Activated CD4-positive, alpha-beta memory T cell treated with anti-CD3 and anti-CD28 coated beads for 36 hours (primary cell): ENCODE measurements around the gene RNF20. TPM values are rescaled to one million over a fixed set of nuclear protein-coding genes. Genes with fewer than 3 reads are reported as not detected.
"Not testable (repeated sequence)": the region's sequence is repeated elsewhere in the genome, so short reads cannot be mapped to it uniquely, and the experiment has no call there.

Experiments
- CTCF ChIA-PET: fragments of 350-600 bp; sonication (Branson Sonifier 250); formaldehyde crosslinking; loops from one replicate; lab custom pipeline; 2021; ENCODE audit warnings: antibody characterized with exemption, inconsistent platforms; lab: Charles Lee
- POLR2A ChIA-PET: fragments of 350-600 bp; sonication (Branson Sonifier 250); formaldehyde crosslinking; loops from one replicate; lab custom pipeline; 2021; ENCODE audit warnings: antibody characterized with exemption; lab: Charles Lee
- DNase-seq: peaks from one replicate; pipeline ENCODE4 v3.0.0-alpha.2; 2020
- H3K27ac Mint-ChIP-seq: one replicate; pipeline ENCODE4 v1.8.0; 2021; ENCODE audit warnings: mixed read lengths
- H3K27me3 Mint-ChIP-seq: one replicate; pipeline ENCODE4 v1.8.0; 2021; ENCODE audit warnings: mixed read lengths
- H3K36me3 Mint-ChIP-seq: one replicate; pipeline ENCODE4 v1.8.0; 2021; ENCODE audit warnings: mixed read lengths
- H3K4me1 Mint-ChIP-seq: one replicate; pipeline ENCODE4 v1.8.0; 2021; ENCODE audit warnings: low read depth, mixed read lengths
- H3K4me3 Mint-ChIP-seq: one replicate; pipeline ENCODE4 v1.8.0; 2021; ENCODE audit warnings: mild to moderate bottlenecking, mixed read lengths
- H3K9me3 Mint-ChIP-seq: one replicate; pipeline ENCODE4 v1.8.0; 2021; ENCODE audit warnings: mixed read lengths
- intact Hi-C: fragments of 100-400 bp; cut with micrococcal nuclease; formaldehyde crosslinking; loops from one replicate; pipeline ENCODE4 v1.15.1; 2023
- total RNA-seq, 2 experiments: library from RNA; stranded (reverse); gene quantifications; one replicate each; pipeline ENCODE4 v1.2.3, GENCODE V29; 2021

RNF20 gene
- total RNA-seq, 2 experiments from 2014 or later: 36.1 to 37.5 TPM

DNA sequence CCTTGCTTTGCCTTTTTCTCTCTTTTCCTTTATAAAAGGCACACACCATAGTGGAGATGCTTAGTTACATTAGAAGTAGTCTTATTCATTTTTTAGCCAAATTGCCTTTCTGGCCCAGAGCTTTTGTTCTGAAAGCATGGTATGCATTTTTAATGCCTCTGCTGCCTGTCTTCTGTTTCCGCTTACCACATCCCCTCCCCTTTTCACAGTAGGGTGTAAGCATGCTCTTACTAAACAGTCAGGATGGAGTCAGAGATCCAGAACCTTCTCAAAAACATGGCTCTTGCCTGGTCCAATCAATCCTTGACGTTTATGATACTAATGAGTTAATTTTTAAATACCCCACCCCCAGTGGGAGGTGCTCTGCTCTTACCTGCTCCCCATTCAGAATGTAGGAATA lies 38.7 kb downstream of the RNF20 start:
- H3K4me1 Mint-ChIP-seq: peaks cover 78% of the 10 kb centered on the region

DNA sequence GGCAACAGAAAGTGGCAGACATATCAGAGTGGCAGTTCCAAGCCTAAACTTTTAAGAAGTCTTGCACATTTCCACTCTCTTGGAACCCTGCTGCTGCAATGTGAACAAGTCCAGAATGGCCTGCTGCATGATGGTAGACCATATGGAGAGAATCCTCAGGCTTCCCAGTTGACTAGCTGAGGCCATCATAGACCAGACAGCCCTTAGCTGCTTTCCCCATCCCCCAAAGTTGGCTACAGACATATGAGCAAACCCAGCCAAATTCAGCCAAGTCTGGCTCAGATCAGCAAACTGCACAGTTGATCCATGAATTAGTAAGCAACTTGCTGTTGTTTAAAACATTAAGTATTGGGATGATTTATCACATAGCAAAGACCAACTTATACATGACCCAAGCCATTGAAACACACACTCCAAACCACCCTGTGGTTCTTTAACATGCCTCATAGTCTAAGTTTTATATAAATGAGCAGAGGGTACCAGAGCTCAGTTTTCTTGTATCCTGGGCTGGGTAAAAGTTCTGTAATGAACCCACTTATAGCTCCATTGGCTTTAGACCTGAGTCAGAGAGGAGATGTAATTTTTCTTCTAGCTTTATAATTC lies 41.2 kb downstream of the RNF20 start:
- Mint-ChIP-seq H3K9me3 (no peaks in the 10 kb centered on the region), H3K4me3 (no peak overlapping the region), H3K36me3 (no peaks in the 10 kb centered on the region), H3K27me3 (no peaks in the 10 kb centered on the region), H3K27ac (no peak overlapping the region), H3K4me1 (peaks cover 56% of the 10 kb centered on the region)
- DNase-seq: peak; percentile 14
- ChIA-PET POLR2A (no interaction called here), CTCF (interaction anchor here (0.8 to 1.2 kb wide), 2 partner anchors 27 to 42 kb away, joined by 3 read pairs; no protein-coding TSS in a partner anchor)
- intact Hi-C loops: no loop called here

More for the DNA sequence above, 38.7 kb downstream of the RNF20 start:
- Mint-ChIP-seq H3K9me3 (no peaks in the 10 kb centered on the region), H3K27me3 (no peaks in the 10 kb centered on the region), H3K27ac (peak overlapping the region; percentile 53), H3K36me3 (peaks cover 9% of the 10 kb centered on the region), H3K4me3 (no peak overlapping the region)
- CTCF ChIA-PET: no interaction called here
- no peak for DNase-seq
- POLR2A ChIA-PET: no interaction called here
- intact Hi-C loops: loop anchor here (1.0 kb wide), 1 partner anchor 39 kb away; the partner anchor contains the start of gene RNF20

DNA sequence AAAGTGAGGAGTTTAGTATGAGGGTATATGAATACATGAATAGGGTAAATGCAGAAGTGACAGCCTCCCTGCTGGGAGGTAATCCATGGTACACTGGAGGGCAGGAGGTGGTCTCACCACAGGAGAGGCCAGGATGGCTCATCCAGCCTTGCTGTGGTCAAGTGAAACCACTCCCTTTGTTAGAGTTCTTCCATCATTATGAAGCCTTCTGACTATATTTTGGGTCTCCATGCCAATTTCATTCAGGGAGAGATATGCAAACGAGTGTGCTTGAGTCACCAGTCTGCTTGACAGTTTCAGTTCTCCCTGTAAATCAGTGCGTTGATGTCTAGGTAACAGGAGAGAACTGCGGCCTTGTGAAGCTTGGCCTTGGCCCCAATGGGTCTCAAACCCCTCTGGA lies 44.7 kb downstream of the RNF20 start:
- Mint-ChIP-seq H3K36me3 (no peaks in the 10 kb centered on the region), H3K4me3 (no peak overlapping the region), H3K9me3 (no peaks in the 10 kb centered on the region), H3K4me1 (peaks cover 21% of the 10 kb centered on the region), H3K27ac (no peak overlapping the region), H3K27me3 (no peaks in the 10 kb centered on the region)
- ChIA-PET POLR2A (no interaction called here), CTCF (no interaction called here)
- no peak for DNase-seq
- intact Hi-C loops: no loop called here

DNA sequence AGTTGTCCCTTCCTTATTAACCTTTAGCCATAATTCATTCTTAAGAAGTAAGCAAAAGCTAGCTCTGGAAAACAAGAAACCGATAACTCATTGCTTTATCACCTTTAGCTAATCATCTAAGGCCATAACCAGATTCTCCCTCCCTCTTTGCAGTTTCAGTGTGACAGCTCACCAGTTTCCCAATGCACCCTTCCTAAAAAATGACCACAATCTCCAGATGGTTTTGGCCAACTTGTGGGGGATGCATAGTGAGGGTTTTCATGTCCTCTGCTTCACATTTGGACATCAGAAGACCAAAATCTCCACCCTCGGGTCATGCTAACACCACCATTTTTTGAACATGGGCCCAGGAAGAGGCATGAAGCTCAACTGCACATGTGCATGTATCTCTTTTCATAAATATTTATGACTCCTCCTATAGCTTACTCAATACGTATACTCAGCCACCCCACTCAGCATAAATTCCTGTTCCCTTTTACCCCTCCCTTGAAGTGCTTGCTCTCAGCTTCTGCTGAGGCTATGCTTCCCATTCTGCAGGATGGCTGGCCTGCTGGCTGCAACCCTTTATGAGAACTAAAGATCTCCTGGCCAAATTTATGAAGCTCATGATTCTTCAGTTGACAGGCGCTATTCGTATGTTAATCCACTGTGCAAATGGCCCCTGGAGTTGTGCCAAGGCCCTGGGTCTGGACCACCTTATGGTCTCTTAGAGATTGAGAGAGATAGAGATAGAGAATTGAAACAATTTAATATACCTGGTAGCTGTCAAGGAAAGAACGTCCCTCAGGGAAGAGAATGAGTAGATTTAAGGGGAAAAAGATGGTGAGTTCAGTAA lies 46.3 kb downstream of the RNF20 start:
- H3K4me3 Mint-ChIP-seq: no peak overlapping the region
- peaks cover 7% of the 10 kb centered on the region for H3K4me1 Mint-ChIP-seq
- ChIA-PET CTCF (no interaction called here), POLR2A (interaction anchor here (0.9 kb wide), 1 partner anchor 48 kb away, joined by 3 read pairs; no protein-coding TSS in a partner anchor)
- H3K36me3 Mint-ChIP-seq: no peaks in the 10 kb centered on the region
- DNase-seq: no peak
- H3K9me3 Mint-ChIP-seq: no peaks in the 10 kb centered on the region
- intact Hi-C loops: loop anchor here (10.0 kb wide), 1 partner anchor 125 kb away; no protein-coding TSS in a partner anchor
- H3K27ac Mint-ChIP-seq: no peak overlapping the region
- H3K27me3 Mint-ChIP-seq: no peaks in the 10 kb centered on the region

DNA sequence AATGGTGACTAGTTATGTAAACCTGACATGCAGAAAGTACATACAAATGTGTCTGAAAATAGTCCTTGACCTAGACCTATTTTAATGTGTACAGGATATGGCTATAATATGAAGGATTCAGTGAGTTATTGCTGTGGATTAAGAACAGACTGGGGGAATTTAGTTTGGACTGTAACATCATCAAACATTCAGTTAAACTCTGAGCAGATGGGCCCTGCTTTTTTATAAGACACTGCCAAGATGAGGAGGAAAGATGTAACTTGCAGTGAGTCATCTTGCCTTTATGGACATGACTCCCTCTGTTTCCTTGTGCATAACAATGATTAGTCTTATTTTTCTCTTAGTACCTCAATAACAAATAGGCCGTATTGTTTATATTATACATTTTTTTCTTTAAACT lies 48.9 kb downstream of the RNF20 start:
- intact Hi-C loops: loop anchor here (10.0 kb wide), 1 partner anchor 122 kb away; no protein-coding TSS in a partner anchor
- Mint-ChIP-seq H3K9me3 (no peaks in the 10 kb centered on the region), H3K27ac (no peak overlapping the region), H3K27me3 (no peaks in the 10 kb centered on the region), H3K4me3 (no peak overlapping the region), H3K36me3 (no peaks in the 10 kb centered on the region), H3K4me1 (peaks cover 7% of the 10 kb centered on the region)
- no peak for DNase-seq
- ChIA-PET CTCF (no interaction called here), POLR2A (no interaction called here)

DNA sequence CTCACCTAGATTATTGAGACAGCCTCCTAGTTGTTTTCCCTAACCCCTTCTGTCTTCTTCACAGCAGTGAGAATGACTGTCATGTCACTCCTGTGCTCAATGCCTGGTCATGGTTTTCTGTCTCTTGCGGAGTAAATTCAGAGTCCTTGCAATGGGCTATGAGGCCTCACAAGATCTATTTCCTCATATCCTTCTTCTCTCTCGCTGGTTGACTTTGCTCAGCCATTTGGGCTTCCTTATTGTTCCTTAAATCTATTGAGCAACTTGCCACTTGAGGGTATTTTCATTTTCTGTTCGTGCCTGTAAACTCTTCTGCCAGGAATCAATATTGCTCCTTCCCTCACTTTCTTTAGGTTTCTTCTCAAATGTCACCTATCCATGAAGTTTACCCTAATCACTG lies 52.1 kb downstream of the RNF20 start:
- Mint-ChIP-seq H3K4me1 (peaks cover 11% of the 10 kb centered on the region), H3K9me3 (no peaks in the 10 kb centered on the region), H3K27me3 (no peaks in the 10 kb centered on the region), H3K4me3 (no peak overlapping the region), H3K27ac (no peak overlapping the region), H3K36me3 (no peaks in the 10 kb centered on the region)
- ChIA-PET POLR2A (no interaction called here), CTCF (interaction anchor here (0.6 kb wide), 1 partner anchor 66 kb away, joined by 3 read pairs; no protein-coding TSS in a partner anchor)
- intact Hi-C loops: loop anchor here (2.0 to 10.0 kb wide), 2 partner anchors 15 to 119 kb away; no protein-coding TSS in a partner anchor
- DNase-seq: no peak

DNA sequence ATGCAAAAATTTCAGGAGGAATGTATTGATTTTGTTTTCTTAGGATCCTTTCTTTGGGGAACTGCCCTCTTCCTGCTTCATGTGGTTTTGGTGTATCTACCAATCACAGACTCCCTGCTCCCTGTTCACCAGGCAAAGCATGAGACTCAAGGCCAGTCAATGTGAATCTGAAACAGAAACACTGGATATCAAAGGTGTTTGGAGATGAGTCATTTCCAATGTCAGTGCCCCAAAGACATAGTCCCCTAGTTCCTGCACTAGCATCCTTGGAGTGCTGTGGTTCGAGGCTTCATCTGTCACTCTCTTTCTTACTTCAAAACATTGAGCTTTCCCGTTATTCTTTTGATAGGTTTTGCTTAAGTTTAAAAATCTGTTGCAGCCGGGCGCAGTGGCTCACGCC lies 53.0 kb downstream of the RNF20 start:
- H3K27me3 Mint-ChIP-seq: no peaks in the 10 kb centered on the region
- peak; percentile 31 for DNase-seq
- no peak overlapping the region for H3K4me3 Mint-ChIP-seq
- ChIA-PET CTCF (no interaction called here), POLR2A (no interaction called here)
- no peaks in the 10 kb centered on the region for H3K9me3 Mint-ChIP-seq
- peaks cover 11% of the 10 kb centered on the region for H3K4me1 Mint-ChIP-seq
- intact Hi-C loops: loop anchor here (2.0 to 10.0 kb wide), 2 partner anchors 16 to 118 kb away; no protein-coding TSS in a partner anchor
- H3K27ac Mint-ChIP-seq: no peak overlapping the region
- H3K36me3 Mint-ChIP-seq: no peaks in the 10 kb centered on the region

DNA sequence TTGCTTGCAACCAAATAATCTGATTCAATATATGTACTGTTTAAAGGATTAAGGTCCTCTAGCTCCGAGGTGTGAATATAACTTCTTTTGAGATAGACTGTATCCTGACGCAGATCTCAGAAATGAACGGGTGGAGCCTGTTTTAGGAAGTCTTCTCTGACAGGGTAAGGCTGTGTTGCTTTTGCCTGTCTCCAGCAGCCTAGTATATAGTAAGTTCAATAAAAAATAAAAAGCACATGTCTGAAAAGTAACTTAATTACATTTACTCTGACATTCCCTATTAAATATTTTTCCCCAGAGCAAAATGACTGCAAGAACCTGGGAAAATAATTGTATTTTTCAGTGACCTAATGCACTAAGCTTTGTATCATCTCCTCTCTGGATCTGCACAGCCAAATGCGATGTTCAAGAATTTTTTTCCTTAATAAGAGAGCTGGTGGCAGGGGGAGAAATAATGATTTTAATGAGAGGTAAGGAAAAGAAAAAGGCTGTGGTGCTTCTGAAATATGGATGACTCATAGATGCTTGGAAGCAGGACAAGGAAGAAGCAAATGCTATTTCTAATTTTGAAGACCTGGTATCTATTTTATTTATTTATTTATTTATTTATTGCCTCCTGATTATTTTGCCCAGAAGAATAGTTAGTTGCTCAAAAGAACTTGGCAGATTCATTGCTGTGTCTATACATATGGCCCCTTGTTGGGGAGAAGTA lies 53.8 kb downstream of the RNF20 start:
- no peaks in the 10 kb centered on the region for H3K36me3 Mint-ChIP-seq
- H3K4me1 Mint-ChIP-seq: peaks cover 11% of the 10 kb centered on the region
- no peak for DNase-seq
- H3K9me3 Mint-ChIP-seq: no peaks in the 10 kb centered on the region
- H3K27ac Mint-ChIP-seq: no peak overlapping the region
- H3K4me3 Mint-ChIP-seq: no peak overlapping the region
- intact Hi-C loops: loop anchor here (2.0 to 10.0 kb wide), 2 partner anchors 17 to 117 kb away; no protein-coding TSS in a partner anchor
- ChIA-PET POLR2A (no interaction called here), CTCF (no interaction called here)
- no peaks in the 10 kb centered on the region for H3K27me3 Mint-ChIP-seq

DNA sequence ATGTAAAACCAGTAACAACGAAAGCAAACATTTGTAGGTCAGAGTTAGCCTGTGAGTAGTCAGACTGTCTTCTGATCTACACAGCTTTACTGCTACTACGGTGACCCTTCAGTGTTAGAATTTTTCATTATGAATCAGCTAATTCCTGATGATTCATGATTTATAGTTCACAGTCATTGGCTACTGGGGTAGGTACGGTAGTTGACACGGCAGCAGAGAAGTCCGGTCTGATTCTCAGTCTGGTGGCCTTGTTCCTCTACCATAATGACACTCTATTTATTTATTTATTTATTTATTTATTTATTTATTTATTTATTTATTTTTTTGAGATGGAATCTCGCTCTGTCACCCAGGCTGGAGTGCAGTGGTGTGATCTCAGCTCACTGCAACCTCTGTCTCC lies 56.4 kb downstream of the RNF20 start:
- H3K9me3 Mint-ChIP-seq, POLR2A ChIA-PET: not testable (repeated sequence)
- CTCF ChIA-PET: interaction anchor here (1.7 kb wide), 1 partner anchor 138 kb away, joined by 9 read pairs; no protein-coding TSS in a partner anchor

DNA sequence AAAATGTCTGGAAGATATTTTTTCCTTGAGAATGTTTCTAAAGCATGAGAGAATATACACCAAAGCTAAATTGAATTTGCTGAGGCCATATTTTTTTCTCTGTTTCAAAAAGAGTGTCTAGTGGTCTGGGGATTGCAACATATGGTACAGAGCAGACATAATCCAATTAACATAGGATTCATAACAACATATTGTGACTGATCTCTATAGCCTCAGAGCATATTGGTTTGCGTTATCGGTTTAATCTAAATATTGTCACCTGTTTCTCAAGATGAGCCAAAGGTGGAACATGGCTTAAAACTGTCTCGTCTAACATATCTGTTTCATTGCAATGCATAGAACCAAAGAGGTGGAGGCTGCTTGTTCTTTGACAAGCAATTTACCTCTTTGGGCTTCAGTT lies 57.2 kb downstream of the RNF20 start:
- H3K27ac Mint-ChIP-seq: no peak overlapping the region
- no peaks in the 10 kb centered on the region for H3K27me3 Mint-ChIP-seq
- no peaks in the 10 kb centered on the region for H3K9me3 Mint-ChIP-seq
- H3K4me3 Mint-ChIP-seq: no peak overlapping the region
- intact Hi-C loops: no loop called here
- H3K4me1 Mint-ChIP-seq: peaks cover 11% of the 10 kb centered on the region
- no peaks in the 10 kb centered on the region for H3K36me3 Mint-ChIP-seq
- CTCF ChIA-PET: interaction anchor here (1.7 kb wide), 1 partner anchor 137 kb away, joined by 9 read pairs; no protein-coding TSS in a partner anchor
- no peak for DNase-seq
- POLR2A ChIA-PET: no interaction called here

More for the DNA sequence above, 56.4 kb downstream of the RNF20 start:
- H3K27me3 Mint-ChIP-seq, H3K27ac Mint-ChIP-seq, H3K4me3 Mint-ChIP-seq, intact Hi-C loops, H3K36me3 Mint-ChIP-seq, DNase-seq: not testable (repeated sequence)
- peaks cover 11% of the 10 kb centered on the region for H3K4me1 Mint-ChIP-seq

DNA sequence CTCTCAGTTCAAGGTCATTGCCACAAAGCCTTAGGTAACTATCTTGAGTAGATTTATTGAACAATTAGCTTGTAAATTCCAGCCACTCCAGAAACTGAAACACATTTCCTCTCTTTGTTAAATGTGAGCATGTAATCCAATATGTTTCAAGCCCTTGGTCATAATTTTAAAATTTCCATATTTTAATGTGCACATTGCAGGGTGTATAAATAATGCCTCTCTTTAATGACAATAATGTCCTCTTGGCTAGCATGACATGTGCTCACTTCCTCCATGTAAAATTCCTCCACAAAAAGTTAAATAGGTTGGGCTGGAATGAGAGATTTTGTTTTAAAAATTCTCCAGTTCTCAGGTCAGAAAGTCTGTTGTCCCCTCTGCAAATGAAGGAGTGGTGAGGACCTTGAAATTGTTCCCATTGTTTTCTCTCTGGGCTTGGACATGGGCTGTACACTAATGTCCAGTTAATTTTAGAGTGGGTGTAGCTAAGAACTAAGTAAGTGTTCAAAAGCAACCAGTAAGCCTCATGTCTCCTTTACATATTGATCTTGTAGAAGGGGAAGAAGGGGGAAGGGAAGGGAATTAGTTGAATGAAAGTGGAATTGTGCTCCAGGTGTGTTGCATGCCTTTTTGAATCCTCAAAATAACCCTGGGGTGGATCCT lies 58.3 kb downstream of the RNF20 start:
- intact Hi-C loops: no loop called here
- POLR2A ChIA-PET: no interaction called here
- Mint-ChIP-seq H3K36me3 (no peaks in the 10 kb centered on the region), H3K27ac (no peak overlapping the region), H3K4me3 (no peak overlapping the region), H3K9me3 (no peaks in the 10 kb centered on the region), H3K27me3 (no peaks in the 10 kb centered on the region), H3K4me1 (peaks cover 4% of the 10 kb centered on the region)
- no peak for DNase-seq
- CTCF ChIA-PET: interaction anchor here (1.5 kb wide), 1 partner anchor 10 kb away, joined by 5 read pairs; no protein-coding TSS in a partner anchor
